OCI-LY1 (cell line): ENCODE data around the gene CHCHD5.

ENCODE experiments used
- EZH2 ChIP-seq: fragments of 200-600 bp; sonication (generic), shearing (Covaris generic); IDR thresholded peaks from 2 replicates; pipeline ENCODE4 v1.8.0; 2017; ENCODE audit warnings: borderline replicate concordance, mixed run types, mild to moderate bottlenecking, antibody characterized with exemption, low read length, moderate library complexity, mixed read lengths
- TF ChIP-seq, protein P1 (sequence below): fragments of 200-600 bp; sonication (generic), shearing (Covaris generic); IDR thresholded peaks from 2 replicates; pipeline ENCODE4 v1.5.1; 2017; ENCODE audit warnings: mild to moderate bottlenecking, antibody characterized with exemption, low read length, moderate library complexity, mixed read lengths

GRCh38 chr2:112637289-112637660 lies 52.9 kb downstream of the CHCHD5 start:
- no peak for TF ChIP-seq EZH2
- TF ChIP-seq, protein P1, sequence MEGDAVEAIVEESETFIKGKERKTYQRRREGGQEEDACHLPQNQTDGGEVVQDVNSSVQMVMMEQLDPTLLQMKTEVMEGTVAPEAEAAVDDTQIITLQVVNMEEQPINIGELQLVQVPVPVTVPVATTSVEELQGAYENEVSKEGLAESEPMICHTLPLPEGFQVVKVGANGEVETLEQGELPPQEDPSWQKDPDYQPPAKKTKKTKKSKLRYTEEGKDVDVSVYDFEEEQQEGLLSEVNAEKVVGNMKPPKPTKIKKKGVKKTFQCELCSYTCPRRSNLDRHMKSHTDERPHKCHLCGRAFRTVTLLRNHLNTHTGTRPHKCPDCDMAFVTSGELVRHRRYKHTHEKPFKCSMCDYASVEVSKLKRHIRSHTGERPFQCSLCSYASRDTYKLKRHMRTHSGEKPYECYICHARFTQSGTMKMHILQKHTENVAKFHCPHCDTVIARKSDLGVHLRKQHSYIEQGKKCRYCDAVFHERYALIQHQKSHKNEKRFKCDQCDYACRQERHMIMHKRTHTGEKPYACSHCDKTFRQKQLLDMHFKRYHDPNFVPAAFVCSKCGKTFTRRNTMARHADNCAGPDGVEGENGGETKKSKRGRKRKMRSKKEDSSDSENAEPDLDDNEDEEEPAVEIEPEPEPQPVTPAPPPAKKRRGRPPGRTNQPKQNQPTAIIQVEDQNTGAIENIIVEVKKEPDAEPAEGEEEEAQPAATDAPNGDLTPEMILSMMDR = no peak
